HepG2 (cell line): ENCODE data around the gene PRH2. TPM values are rescaled to one million over a fixed set of nuclear protein-coding genes. Genes with fewer than 3 reads are reported as not detected.

Experiments used
- AGO1 ChIP-seq: fragments of 200-400 bp; formaldehyde crosslinking; IDR thresholded peaks from 2 replicates; pipeline ENCODE4 v1.6.1; 2017; ENCODE audit warnings: mild to moderate bottlenecking, low read depth, low read length, moderate library complexity; ENCODE audit not compliant: poor library complexity, severe bottlenecking
- AKAP8 ChIP-seq: sonication (generic); formaldehyde crosslinking; IDR thresholded peaks from 2 replicates; pipeline ENCODE4 v1.5.1; 2020; ENCODE audit warnings: mild to moderate bottlenecking, missing genetic modification reagents
- ARID4A ChIP-seq: sonication (generic); formaldehyde crosslinking; IDR thresholded peaks from 2 replicates; pipeline ENCODE4 v1.5.0; 2020; ENCODE audit warnings: mild to moderate bottlenecking, missing genetic modification reagents, borderline replicate concordance
- BHLHE40 ChIP-seq: IDR thresholded peaks from 2 replicates; pipeline ENCODE4 v1.6.1; 2011; ENCODE audit warnings: low read length, improper control_type of control experiment
- HNRNPL ChIP-seq: fragments of 200-400 bp; formaldehyde crosslinking; IDR thresholded peaks from 2 replicates; pipeline ENCODE4 v1.6.1; 2017; ENCODE audit warnings: mild to moderate bottlenecking, low read depth, low read length
- MBD4 ChIP-seq: IDR thresholded peaks from 2 replicates; pipeline ENCODE4 v1.6.1; 2012; ENCODE audit warnings: low read length, inconsistent platforms, borderline replicate concordance
- MBNL3 ChIP-seq: fragments of 250-450 bp; sonication (Bioruptor Pico); conservative IDR thresholded peaks from 2 replicates; pipeline ENCODE4 v1.8.0; 2022; ENCODE audit warnings: mild to moderate bottlenecking, inconsistent platforms
- NR2C2 ChIP-seq: sonication (generic); formaldehyde crosslinking; IDR thresholded peaks from 2 replicates; pipeline ENCODE4 v1.4.0; 2020; ENCODE audit warnings: missing genetic modification reagents, mild to moderate bottlenecking, moderate library complexity, borderline replicate concordance
- RFX3 ChIP-seq: IDR thresholded peaks from 2 replicates; pipeline ENCODE4 v1.6.1; 2016; ENCODE audit warnings: missing biosample characterization, missing genetic modification reagents
- TBL1XR1 ChIP-seq: fragments of 150-350 bp; IDR thresholded peaks from 2 replicates; pipeline ENCODE4 v1.6.1; 2014; ENCODE audit warnings: borderline replicate concordance, low read length; ENCODE audit not compliant: partially characterized antibody
- TFAP4 ChIP-seq: sonication (generic); IDR thresholded peaks from 2 replicates; pipeline ENCODE4 v1.6.1; 2016; ENCODE audit warnings: low read depth, borderline replicate concordance
- THAP8 ChIP-seq: sonication (generic); formaldehyde crosslinking; IDR thresholded peaks from 2 replicates; pipeline ENCODE4 v1.5.1; 2020; ENCODE audit warnings: missing genetic modification reagents, mild to moderate bottlenecking, borderline replicate concordance
- ZFAT ChIP-seq: sonication (generic); formaldehyde crosslinking; conservative IDR thresholded peaks from 2 replicates; pipeline ENCODE4 v1.8.1; 2023; ENCODE audit warnings: missing genetic modification reagents, inconsistent platforms
- ZNF138 ChIP-seq: sonication (generic); formaldehyde crosslinking; IDR thresholded peaks from 2 replicates; pipeline ENCODE4 v1.5.0; 2020; ENCODE audit warnings: mild to moderate bottlenecking, low read depth, missing genetic modification reagents
- ZNF3 ChIP-seq: IDR thresholded peaks from 2 replicates; pipeline ENCODE4 v1.7.0; 2017; ENCODE audit warnings: inconsistent platforms
- ZNF44 ChIP-seq: sonication (generic); formaldehyde crosslinking; IDR thresholded peaks from 2 replicates; pipeline ENCODE4 v1.5.1; 2020; ENCODE audit warnings: mild to moderate bottlenecking, missing genetic modification reagents
- ZNF674 ChIP-seq: sonication (generic); formaldehyde crosslinking; IDR thresholded peaks from 2 replicates; pipeline ENCODE4 v1.5.0; 2020; ENCODE audit warnings: low read depth, mild to moderate bottlenecking, missing genetic modification reagents
- ZNF704 ChIP-seq: sonication (generic); formaldehyde crosslinking; IDR thresholded peaks from 2 replicates; pipeline ENCODE4 v1.8.1; 2023; ENCODE audit warnings: mild to moderate bottlenecking, inconsistent platforms, moderate library complexity, missing genetic modification reagents, borderline replicate concordance
- ZNF772 ChIP-seq: sonication (generic); formaldehyde crosslinking; IDR thresholded peaks from 2 replicates; pipeline ENCODE4 v1.5.0; 2020; ENCODE audit warnings: mild to moderate bottlenecking, missing genetic modification reagents
- ZNF775 ChIP-seq: sonication (generic); formaldehyde crosslinking; IDR thresholded peaks from 2 replicates; pipeline ENCODE4 v1.4.0; 2020; ENCODE audit warnings: missing genetic modification reagents, mild to moderate bottlenecking, moderate library complexity, borderline replicate concordance
- ZNF792 ChIP-seq: IDR thresholded peaks from 2 replicates; pipeline ENCODE4 v1.6.1; 2016
- ZSCAN5A ChIP-seq: sonication (generic); formaldehyde crosslinking; IDR thresholded peaks from 2 replicates; pipeline ENCODE4 v1.8.0; 2022; ENCODE audit warnings: mild to moderate bottlenecking, missing genetic modification reagents, borderline replicate concordance
- polyA plus RNA-seq, 8 experiments: library from polyadenylated mRNA; depleted of rRNA in 3 of 8; stranded (reverse) in 7 of 8; unstranded in 1 of 8; fragments of >200 nt; fragmentation: Illumina TruSeq in 4 of 8; extraction: Trizol in 4 of 8; gene quantifications; 2 replicates each; pipeline versions ENCODE4 v1.2.1 to v1.2.3, GENCODE V29; 2011 to 2016; ENCODE audit warnings: low read depth in 4 of 8, missing spikeins in 1 of 8, mixed read lengths in 1 of 8; ENCODE audit not compliant: insufficient read depth in 1 of 8
- total RNA-seq, 5 experiments: library from RNA; depleted of rRNA; stranded (reverse); fragments of >200 nt; fragmentation: Illumina TruSeq; extraction: Trizol; gene quantifications; 2 replicates each; pipeline ENCODE4 v1.2.3, GENCODE V29; 2016; ENCODE audit warnings: low read depth in 1 of 5

Gene PRH2
- total and polyA plus RNA-seq, 2 of the 13 experiments (the other 11 are each of a cell fraction or from before 2014, with no cell fraction given), result 0.24 to 0.48 TPM

GRCh38 chr12:10891937-10892336 is 37.1 kb upstream of the PRH2 start (continued):
- TF ChIP-seq TBL1XR1, result peak; percentile 96
- peak; percentile 94 for TF ChIP-seq MBD4
- TF ChIP-seq THAP8 (CRISPR knock-in tag), result no peak
- TF ChIP-seq ZNF772 (CRISPR knock-in tag), result peak; percentile 96
- TF ChIP-seq ZSCAN5A (CRISPR knock-in tag), result peak; percentile 98; the same call in 1 of the 2 replicates
- no peak for TF ChIP-seq ZNF674 (CRISPR knock-in tag)
- peak; percentile 44; the same call in 1 of the 2 replicates for TF ChIP-seq RFX3
- TF ChIP-seq NR2C2 (CRISPR knock-in tag), result peak; percentile 66; the same call in 1 of the 2 replicates
- no peak for TF ChIP-seq ZFAT
- TF ChIP-seq ARID4A (CRISPR knock-in tag), result peak; percentile 45; the same call in 1 of the 2 replicates
- TF ChIP-seq ZNF775 (CRISPR knock-in tag), result no peak
- TF ChIP-seq ZNF3, result peak; percentile 42; the same call in 1 of the 2 replicates
- TF ChIP-seq AKAP8 (CRISPR knock-in tag), result peak; percentile 43; the same call in 1 of the 2 replicates
- peak; percentile 91; the same call in 1 of the 2 replicates for TF ChIP-seq ZNF792
- TF ChIP-seq AGO1, result no peak
- no peak for TF ChIP-seq ZNF704 (CRISPR knock-in tag)
- peak; percentile 96 for TF ChIP-seq BHLHE40
- TF ChIP-seq ZNF138 (CRISPR knock-in tag), result no peak
- no peak for TF ChIP-seq MBNL3 (CRISPR knock-in tag)
- no peak for TF ChIP-seq HNRNPL
- 0 out of 2 replicates have a peak, but pooled peaks have one; percentile 40 for TF ChIP-seq ZNF44
- peak; percentile 91 for TF ChIP-seq TFAP4
